ENCODE measurements around the gene PAPSS2.

DNA sequence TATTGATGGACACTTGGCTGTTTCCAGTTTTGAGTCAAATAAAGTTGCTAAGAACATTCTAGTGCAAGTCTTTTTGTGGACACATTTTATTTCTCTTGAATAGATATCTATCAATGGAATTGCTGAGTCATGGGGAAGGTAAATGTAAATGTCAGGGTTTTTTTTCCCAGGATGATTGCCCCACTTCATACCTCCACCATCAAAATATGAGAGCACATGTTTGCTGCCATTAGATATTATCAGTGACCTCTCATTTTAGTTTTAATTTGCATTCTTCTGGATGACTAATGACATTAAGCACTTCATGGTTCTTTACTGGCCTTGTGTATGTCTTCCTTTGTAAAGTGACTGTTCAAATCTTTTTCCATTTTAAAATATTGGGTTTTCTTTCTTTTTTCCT, 45.7 kb downstream of the PAPSS2 start:
- TF ChIP-seq, protein P1, sequence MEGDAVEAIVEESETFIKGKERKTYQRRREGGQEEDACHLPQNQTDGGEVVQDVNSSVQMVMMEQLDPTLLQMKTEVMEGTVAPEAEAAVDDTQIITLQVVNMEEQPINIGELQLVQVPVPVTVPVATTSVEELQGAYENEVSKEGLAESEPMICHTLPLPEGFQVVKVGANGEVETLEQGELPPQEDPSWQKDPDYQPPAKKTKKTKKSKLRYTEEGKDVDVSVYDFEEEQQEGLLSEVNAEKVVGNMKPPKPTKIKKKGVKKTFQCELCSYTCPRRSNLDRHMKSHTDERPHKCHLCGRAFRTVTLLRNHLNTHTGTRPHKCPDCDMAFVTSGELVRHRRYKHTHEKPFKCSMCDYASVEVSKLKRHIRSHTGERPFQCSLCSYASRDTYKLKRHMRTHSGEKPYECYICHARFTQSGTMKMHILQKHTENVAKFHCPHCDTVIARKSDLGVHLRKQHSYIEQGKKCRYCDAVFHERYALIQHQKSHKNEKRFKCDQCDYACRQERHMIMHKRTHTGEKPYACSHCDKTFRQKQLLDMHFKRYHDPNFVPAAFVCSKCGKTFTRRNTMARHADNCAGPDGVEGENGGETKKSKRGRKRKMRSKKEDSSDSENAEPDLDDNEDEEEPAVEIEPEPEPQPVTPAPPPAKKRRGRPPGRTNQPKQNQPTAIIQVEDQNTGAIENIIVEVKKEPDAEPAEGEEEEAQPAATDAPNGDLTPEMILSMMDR (conservative IDR thresholded peaks at IDR 0.05; ENCODE audit: low read length) = no peak
- TF ChIP-seq EZH2phosphoT487 (IDR thresholded peaks at IDR 0.05; ENCODE audit: borderline replicate concordance, low read depth, low read length) = no peak
